Esophagus squamous epithelium (tissue), 4 donors: ENCODE measurements around the gene MDFIC.

Experiments used
- POLR2A ChIP-seq, 4 donors: fragments of 450-650 bp; IDR thresholded peaks; one replicate each; pipeline ENCODE4 v1.6.1; 2017; ENCODE audit warnings: antibody characterized with exemption in 4 of 4, mild to moderate bottlenecking in 4 of 4, moderate library complexity in 3 of 4
- TF ChIP-seq, protein P1 (sequence below), 6 experiments: fragments of 450-650 bp in 4 of 6; fragments of 200-600 bp in 2 of 6; sonication (generic) in 2 of 6; IDR thresholded peaks; one replicate each; pipeline ENCODE4 v1.5.1; 2016 to 2019; ENCODE audit warnings: antibody characterized with exemption in 6 of 6, mild to moderate bottlenecking in 4 of 6, moderate library complexity in 4 of 6

DNA sequence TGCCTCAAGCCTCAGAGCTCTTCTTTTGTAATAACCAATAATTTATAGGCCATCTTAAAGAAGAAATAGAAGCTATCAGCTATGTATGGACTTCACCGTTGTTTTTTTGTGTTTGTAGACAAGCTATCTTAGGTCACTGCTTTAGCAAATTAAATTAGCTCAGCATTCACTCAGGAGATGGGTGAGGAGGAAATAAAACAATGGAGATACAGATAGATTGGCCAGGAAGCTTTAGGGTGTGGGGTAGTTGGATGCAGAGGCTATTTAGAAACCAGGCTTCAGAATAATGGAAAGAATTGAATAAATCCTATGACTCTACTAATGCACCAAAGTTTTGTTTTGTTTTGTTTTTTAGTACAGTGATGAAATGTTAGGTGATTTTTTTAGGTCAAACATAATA is 66.1 kb downstream of the MDFIC start:
- TF ChIP-seq, protein P1, sequence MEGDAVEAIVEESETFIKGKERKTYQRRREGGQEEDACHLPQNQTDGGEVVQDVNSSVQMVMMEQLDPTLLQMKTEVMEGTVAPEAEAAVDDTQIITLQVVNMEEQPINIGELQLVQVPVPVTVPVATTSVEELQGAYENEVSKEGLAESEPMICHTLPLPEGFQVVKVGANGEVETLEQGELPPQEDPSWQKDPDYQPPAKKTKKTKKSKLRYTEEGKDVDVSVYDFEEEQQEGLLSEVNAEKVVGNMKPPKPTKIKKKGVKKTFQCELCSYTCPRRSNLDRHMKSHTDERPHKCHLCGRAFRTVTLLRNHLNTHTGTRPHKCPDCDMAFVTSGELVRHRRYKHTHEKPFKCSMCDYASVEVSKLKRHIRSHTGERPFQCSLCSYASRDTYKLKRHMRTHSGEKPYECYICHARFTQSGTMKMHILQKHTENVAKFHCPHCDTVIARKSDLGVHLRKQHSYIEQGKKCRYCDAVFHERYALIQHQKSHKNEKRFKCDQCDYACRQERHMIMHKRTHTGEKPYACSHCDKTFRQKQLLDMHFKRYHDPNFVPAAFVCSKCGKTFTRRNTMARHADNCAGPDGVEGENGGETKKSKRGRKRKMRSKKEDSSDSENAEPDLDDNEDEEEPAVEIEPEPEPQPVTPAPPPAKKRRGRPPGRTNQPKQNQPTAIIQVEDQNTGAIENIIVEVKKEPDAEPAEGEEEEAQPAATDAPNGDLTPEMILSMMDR (IDR thresholded peaks at IDR 0.05), result no peak
- no peak for TF ChIP-seq POLR2A (IDR thresholded peaks at IDR 0.05)
